ENCODE measurements around the gene ZNF275.
"Not testable (repeated sequence)": the region's sequence is repeated elsewhere in the genome, so short reads cannot be mapped to it uniquely, and the experiment has no call there.

Gene ZNF275

GRCh38 chrX:153320047-153320443, 13.9 kb upstream of the ZNF275 start:
- not testable (repeated sequence) for DNase-seq

GRCh38 chrX:153320555-153321184, 13.3 kb upstream of the ZNF275 start:
- DNase-seq: no peak

GRCh38 chrX:153321381-153322124, 12.4 kb upstream of the ZNF275 start, which contains the start of gene PNMA6F:
Gene PNMA6F (minus strand): TSS chrX:153321767. CDS start chrX:153320674, 1,093 bp downstream.
- no peak for DNase-seq

- DNase-seq: no peak
Observed at GRCh38 chrX:153327561-153327960, 6.4 kb upstream of the ZNF275 start.

- DNase-seq: no peak
Observed at GRCh38 chrX:153333266-153333665, 687 bp upstream of the ZNF275 start.

GRCh38 chrX:153334654-153335295, 822 bp downstream of the ZNF275 start:
- no peak for DNase-seq

GRCh38 chrX:153336121-153336894, 2.4 kb downstream of the ZNF275 start:
- no peak for DNase-seq

GRCh38 chrX:153336988-153337387, 3.0 kb downstream of the ZNF275 start:
- no peak for DNase-seq

GRCh38 chrX:153338836-153339235, 4.9 kb downstream of the ZNF275 start:
- DNase-seq: no peak

GRCh38 chrX:153339662-153340061, 5.7 kb downstream of the ZNF275 start:
- no peak for DNase-seq

GRCh38 chrX:153340111-153340510, 6.2 kb downstream of the ZNF275 start:
- no peak for DNase-seq

- DNase-seq: no peak
Observed at GRCh38 chrX:153342762-153343558, 9.0 kb downstream of the ZNF275 start.

GRCh38 chrX:153343674-153344073, 9.7 kb downstream of the ZNF275 start:
- no peak for DNase-seq

GRCh38 chrX:153347530-153347929, 13.6 kb downstream of the ZNF275 start:
- no peak for DNase-seq

- DNase-seq: no peak
Observed at GRCh38 chrX:153348421-153348820, 14.5 kb downstream of the ZNF275 start.

- no peak for DNase-seq
Observed at GRCh38 chrX:153349952-153350351, 16.0 kb downstream of the ZNF275 start.

GRCh38 chrX:153351981-153352380, 18.0 kb downstream of the ZNF275 start:
- peak; percentile 80 for DNase-seq

GRCh38 chrX:153352858-153353257, 18.9 kb downstream of the ZNF275 start:
- no peak for DNase-seq

GRCh38 chrX:153353416-153353815, 19.5 kb downstream of the ZNF275 start:
- no peak for DNase-seq

- no peak for DNase-seq
Observed at GRCh38 chrX:153357877-153358276, 23.9 kb downstream of the ZNF275 start.

GRCh38 chrX:153361781-153362397, 27.9 kb downstream of the ZNF275 start:
- DNase-seq: peak; percentile 1

- no peak for DNase-seq
Observed at GRCh38 chrX:153365670-153366069, 31.7 kb downstream of the ZNF275 start.
